Left colon (tissue), 2 donors: ENCODE results near the gene METRN. TPM values are rescaled to one million over a fixed set of nuclear protein-coding genes. Genes with fewer than 3 reads are reported as not detected.

Experiments
- ATAC-seq: fragments of 200-7000 bp; cut with Tn5 transposase; one replicate; pipeline ENCODE4 v1.9.1; 2020; ENCODE audit warnings: mild to moderate bottlenecking, moderate library complexity
- DNase-seq, 2 donors: peaks; one replicate each; pipeline ENCODE4 v3.0.0-alpha.2; 2020
- intact Hi-C, 2 donors: fragments of 100-400 bp; cut with DNase I in 1 of 2; cut with micrococcal nuclease in 1 of 2; formaldehyde crosslinking; loops; one replicate each; pipeline versions ENCODE4 v1.11.2 to v1.14.0; 2022; cut with DNase I, micrococcal nuclease
- total RNA-seq, 2 donors: library from RNA; stranded (reverse); fragmentation: NEBNext Ultra II Directional; extraction: Animal tissue kit (Norgen Biotek cat#: 25700); gene quantifications; one replicate each; pipeline ENCODE4 v1.2.1, GENCODE V29; 2021
- donor health status: DM: no; HTN: no; CAD: no.
- donor health status: DM: yes; HTN: yes; CAD: no.

The METRN gene
- total RNA-seq, 2 donors from 2014 or later, result 21.7 to 37.8 TPM

GRCh38 chr16:676565-676902 is 38.4 kb upstream of the METRN start:
- ATAC-seq, result no peak
- DNase-seq, result no peak
- intact Hi-C loops, result no loop called here

GRCh38 chr16:676913-677312 is 38.0 kb upstream of the METRN start:
- DNase-seq (peak; percentile 92 to 94), ATAC-seq (peak; percentile 65)
- intact Hi-C loops, result no loop called here

DNA sequence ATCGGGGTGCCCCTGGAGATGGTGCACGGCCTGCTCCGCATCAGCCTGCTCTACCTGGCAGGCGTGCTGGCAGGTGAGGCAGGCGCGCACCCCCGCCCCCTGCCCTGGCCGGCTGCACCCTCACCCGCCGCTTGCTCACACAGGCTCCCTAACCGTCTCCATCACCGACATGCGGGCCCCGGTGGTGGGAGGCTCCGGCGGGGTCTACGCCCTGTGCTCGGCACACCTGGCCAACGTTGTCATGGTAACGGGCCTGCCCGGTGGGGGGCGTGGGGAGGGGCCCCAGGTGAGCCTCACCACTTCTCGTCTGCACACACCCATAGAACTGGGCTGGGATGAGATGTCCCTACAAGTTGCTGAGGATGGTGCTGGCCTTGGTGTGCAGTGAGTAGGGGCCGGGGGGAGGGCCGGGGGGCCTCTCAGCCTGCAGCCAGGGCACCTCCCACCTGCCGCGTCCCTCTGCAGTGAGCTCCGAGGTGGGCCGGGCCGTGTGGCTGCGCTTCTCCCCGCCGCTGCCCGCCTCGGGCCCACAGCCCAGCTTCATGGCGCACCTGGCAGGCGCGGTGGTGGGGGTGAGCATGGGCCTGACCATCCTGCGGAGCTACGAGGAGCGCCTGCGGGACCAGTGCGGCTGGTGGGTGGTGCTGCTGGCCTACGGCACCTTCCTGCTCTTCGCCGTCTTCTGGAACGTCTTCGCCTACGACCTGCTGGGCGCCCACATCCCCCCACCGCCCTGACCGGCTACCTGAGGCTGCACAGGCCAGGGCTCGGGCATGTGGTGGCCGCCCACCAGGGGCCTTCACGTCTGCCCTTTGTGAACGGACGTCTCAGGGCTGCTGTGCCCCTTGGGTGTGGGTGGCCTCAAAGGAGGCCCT is 37.4 kb upstream of the METRN start:
- intact Hi-C loops, result no loop called here
- DNase-seq (no peak), ATAC-seq (no peak)

GRCh38 chr16:678209-678857 is 36.6 kb upstream of the METRN start:
- intact Hi-C loops, result no loop called here
- no peak for ATAC-seq
- no peak for DNase-seq

DNA sequence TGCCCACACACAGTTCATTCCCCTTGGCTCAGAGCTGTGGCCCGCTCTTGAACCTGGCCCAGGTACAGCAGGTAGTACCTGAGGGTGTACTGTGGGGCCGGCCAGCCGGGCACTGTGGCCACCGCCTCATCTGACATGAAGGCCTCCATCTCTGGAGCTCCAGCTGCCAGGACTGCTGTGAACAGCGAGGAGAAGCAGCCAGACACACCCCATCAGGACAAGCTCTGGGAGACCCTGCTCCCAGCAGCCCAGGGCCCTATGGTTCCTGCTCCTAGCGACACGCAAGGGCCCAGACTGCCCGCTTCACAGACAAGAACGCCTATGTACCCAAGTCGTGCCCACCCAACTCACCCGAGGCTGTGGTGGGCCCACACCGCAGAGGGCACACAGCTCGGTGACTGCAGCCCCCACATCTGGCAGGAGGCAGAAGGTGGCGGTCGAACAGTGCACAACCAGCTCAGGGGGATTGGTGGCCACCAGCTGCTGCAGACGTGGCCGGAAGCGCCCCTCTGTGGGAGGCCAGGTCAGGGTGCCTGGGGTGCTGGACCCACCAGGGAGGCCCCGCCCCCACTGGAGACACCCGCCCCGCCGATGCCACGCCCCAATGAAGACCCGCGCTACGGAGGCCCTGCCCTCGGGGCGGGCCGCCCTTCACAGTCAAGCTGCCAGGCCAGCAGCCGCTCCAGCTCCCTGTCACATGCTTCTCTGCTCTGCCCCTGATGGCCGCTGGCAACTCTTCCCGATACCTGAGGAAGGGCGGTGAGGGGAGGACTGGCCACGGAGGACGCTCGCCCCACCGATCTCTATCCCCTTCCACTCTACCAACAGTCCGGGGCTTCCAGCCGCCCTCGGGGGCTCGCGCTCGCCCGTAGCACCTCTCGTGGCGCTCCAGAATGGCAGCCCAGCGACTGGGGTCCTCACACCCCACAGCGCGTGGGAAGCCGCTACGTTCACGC is 35.8 kb upstream of the METRN start:
- DNase-seq (peak; percentile 77 to 87), ATAC-seq (peak; percentile 22)
- intact Hi-C loops, result no loop called here

GRCh38 chr16:679814-680624 is 34.9 kb upstream of the METRN start, which contains the start of gene STUB1:
Gene STUB1 (plus strand): TSS chr16:680410. CDS start chr16:680526, 116 bp downstream.
- intact Hi-C loops, result no loop called here
- ATAC-seq, result peak; percentile 54
- peak; percentile 85 to 91 for DNase-seq

DNA sequence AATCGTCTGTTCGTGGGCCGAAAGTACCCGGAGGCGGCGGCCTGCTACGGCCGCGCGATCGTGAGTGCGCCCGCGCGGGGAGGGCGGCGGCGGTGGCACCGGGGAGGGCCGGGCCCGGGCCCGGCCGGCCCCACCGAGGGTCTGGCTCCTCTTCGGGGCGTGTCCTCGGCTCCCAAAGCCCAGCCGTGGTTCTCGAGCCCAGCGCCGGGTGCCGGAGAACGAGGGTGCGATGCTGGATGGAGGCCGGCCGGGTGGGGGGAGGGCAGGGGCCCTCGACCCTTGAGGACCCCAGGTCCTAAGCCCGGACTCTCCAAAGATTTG is 34.3 kb upstream of the METRN start:
- DNase-seq, result no peak
- intact Hi-C loops, result no loop called here
- no peak for ATAC-seq

DNA sequence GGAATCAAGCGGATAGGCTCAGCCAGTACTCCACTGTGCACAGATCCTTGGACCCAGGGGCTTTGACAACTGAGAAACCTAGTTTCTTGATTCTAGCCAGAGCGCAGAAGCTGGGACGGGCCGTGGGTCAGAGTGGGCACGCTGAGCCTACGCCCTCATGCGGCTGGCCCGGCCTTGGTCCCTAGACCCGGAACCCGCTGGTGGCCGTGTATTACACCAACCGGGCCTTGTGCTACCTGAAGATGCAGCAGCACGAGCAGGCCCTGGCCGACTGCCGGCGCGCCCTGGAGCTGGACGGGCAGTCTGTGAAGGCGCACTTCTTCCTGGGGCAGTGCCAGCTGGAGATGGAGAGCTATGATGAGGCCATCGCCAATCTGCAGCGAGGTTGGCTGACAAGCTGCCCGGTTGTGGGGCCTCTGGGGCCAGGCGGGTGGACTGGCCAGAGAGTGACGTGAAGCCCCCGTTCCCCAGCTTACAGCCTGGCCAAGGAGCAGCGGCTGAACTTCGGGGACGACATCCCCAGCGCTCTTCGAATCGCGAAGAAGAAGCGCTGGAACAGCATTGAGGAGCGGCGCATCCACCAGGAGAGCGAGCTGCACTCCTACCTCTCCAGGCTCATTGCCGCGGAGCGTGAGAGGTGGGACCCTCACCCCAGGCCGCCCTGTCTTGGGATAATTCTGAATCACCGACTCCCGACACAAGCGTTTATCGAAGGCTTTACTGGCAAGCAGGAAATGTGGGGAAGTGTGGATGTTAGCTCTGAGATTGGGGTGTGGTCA is 33.8 kb upstream of the METRN start:
- ATAC-seq, result no peak
- peak in 1 of 2 donors; percentile 65 for DNase-seq

GRCh38 chr16:681746-682427 is 33.0 kb upstream of the METRN start:
- no peak for ATAC-seq
- no peak for DNase-seq
- intact Hi-C loops, result no loop called here

More for the DNA sequence above, 33.8 kb upstream of the METRN start:
- intact Hi-C loops, result no loop called here

GRCh38 chr16:682493-683395 is 32.2 kb upstream of the METRN start:
- no peak for DNase-seq
- no peak for ATAC-seq
- intact Hi-C loops, result no loop called here

DNA sequence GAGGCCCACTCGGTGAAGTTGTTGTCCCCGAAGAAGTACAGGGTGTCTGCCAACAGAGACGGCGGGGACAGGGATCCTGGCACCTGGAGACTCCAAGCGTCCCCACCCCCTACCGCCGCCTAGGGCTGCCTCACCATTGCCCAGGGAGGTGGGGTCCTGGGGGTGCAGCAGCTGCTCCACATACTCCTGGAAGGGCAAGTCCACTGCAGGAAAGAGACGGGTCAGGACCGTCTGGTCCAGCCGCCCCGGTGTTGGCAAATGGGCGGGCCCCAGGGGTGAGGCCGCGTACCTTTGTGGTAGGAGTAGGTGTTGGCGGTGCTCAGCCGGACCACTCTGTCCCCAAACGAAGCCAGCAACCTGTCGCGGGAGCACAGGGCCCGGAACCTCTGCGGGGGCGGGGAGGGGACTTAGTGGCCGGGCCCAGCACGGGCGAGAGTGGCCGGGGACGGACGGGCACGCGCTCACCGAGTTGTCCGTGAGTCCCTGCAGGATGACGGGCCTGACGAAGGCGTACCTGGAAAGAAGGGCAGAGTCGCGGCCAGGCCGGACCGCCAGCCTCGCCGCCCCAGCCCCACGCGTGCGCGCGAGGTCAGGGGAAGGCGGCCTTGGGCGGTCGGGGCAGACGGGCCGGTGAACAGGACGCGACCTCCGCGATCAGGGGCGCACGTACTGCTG is 31.4 kb upstream of the METRN start:
- DNase-seq (no peak), ATAC-seq (no peak)
- intact Hi-C loops, result no loop called here

- intact Hi-C loops, result no loop called here
- ATAC-seq (peak; percentile 69), DNase-seq (peak; percentile 97 to 99)
These were observed 30.7 kb upstream of the METRN start, which contains the start of gene JMJD8 for GRCh38 chr16:684071-684794. Gene JMJD8 (minus strand): TSS chr16:684334. CDS start chr16:684319, 15 bp downstream.

- no peak for ATAC-seq
- intact Hi-C loops, result no loop called here
- DNase-seq, result peak in 1 of 2 donors; percentile 46
These were observed 29.8 kb upstream of the METRN start for GRCh38 chr16:684961-685696.

- intact Hi-C loops, result no loop called here
- DNase-seq (peak in 1 of 2 donors; percentile 72), ATAC-seq (peak; percentile 13)
These were observed 29.0 kb upstream of the METRN start for GRCh38 chr16:685967-686366.
